DND-41 (cell line): ENCODE results near the gene FBXO11.

ENCODE experiments used
- ATAC-seq: fragments of 200-7000 bp; cut with Tn5 transposase; 3 replicates; pipeline ENCODE4 v1.9.1; 2021; ENCODE audit warnings: low read depth; ENCODE audit not compliant: insufficient read depth
- DNase-seq: peaks from one replicate; pipeline ENCODE4 v3.0.0-alpha.2; 2020
- H2AFZ ChIP-seq: 2 replicates; pipeline ENCODE4 v1.6.0; 2012; ENCODE audit warnings: low read depth, low read length
- H3K27ac ChIP-seq: 2 replicates; pipeline ENCODE4 v1.5.1; 2012; ENCODE audit warnings: low read length, inconsistent platforms
- H3K27me3 ChIP-seq: fragments of 200-600 bp; sonication (generic); 2 replicates; pipeline ENCODE4 v1.6.0; 2012; ENCODE audit warnings: low read length, mild to moderate bottlenecking, inconsistent platforms; ENCODE audit not compliant: insufficient read depth, poor library complexity
- H3K36me3 ChIP-seq: 2 replicates; pipeline ENCODE4 v1.5.1; 2012; ENCODE audit warnings: low read length, inconsistent platforms; ENCODE audit not compliant: insufficient read depth
- H3K4me1 ChIP-seq: 2 replicates; pipeline ENCODE4 v1.5.1; 2012; ENCODE audit warnings: mild to moderate bottlenecking, low read length; ENCODE audit not compliant: insufficient read depth
- H3K4me2 ChIP-seq: 2 replicates; pipeline ENCODE4 v1.6.0; 2012; ENCODE audit warnings: mild to moderate bottlenecking, moderate library complexity, low read length, inconsistent platforms; ENCODE audit not compliant: insufficient read depth
- H3K4me3 ChIP-seq, 2 experiments: fragments of 200-600 bp in 1 of 2; shearing (Covaris generic) in 1 of 2; 2 replicates each; pipeline ENCODE4 v1.5.1; 2012 to 2016; ENCODE audit warnings: inconsistent platforms in 2 of 2, low read length in 2 of 2, mild to moderate bottlenecking in 2 of 2, low read depth in 1 of 2, moderate library complexity in 1 of 2
- H3K79me2 ChIP-seq: 2 replicates; pipeline ENCODE4 v1.6.0; 2012; ENCODE audit warnings: low read length, inconsistent platforms; ENCODE audit not compliant: insufficient read depth
- H3K9ac ChIP-seq: 2 replicates; pipeline ENCODE4 v1.6.0; 2012; ENCODE audit warnings: low read depth, mild to moderate bottlenecking, inconsistent platforms, low read length, moderate library complexity
- H3K9me3 ChIP-seq: 2 replicates; pipeline ENCODE4 v1.5.1; 2012; ENCODE audit warnings: low read length, moderate library complexity, mild to moderate bottlenecking, inconsistent platforms; ENCODE audit not compliant: insufficient read depth, severe bottlenecking
- H4K20me1 ChIP-seq: 2 replicates; pipeline ENCODE4 v1.6.0; 2012; ENCODE audit warnings: low read length; ENCODE audit not compliant: insufficient read depth
- EZH2 ChIP-seq: IDR thresholded peaks from 3 replicates; pipeline ENCODE4 v1.6.1; 2012; ENCODE audit warnings: borderline replicate concordance, low read depth, mild to moderate bottlenecking, moderate library complexity, low read length, inconsistent platforms; ENCODE audit not compliant: severe bottlenecking
- TF ChIP-seq, protein P1 (sequence below): IDR thresholded peaks from 2 replicates; pipeline ENCODE4 v1.5.1; 2012; ENCODE audit warnings: borderline replicate concordance, low read length, moderate library complexity, mild to moderate bottlenecking; ENCODE audit not compliant: poor library complexity, severe bottlenecking; ENCODE audit errors: extremely low read depth

The FBXO11 gene

GRCh38 chr2:47778698-47779425 lies 127.4 kb downstream of the FBXO11 start:
- Histone ChIP-seq H4K20me1 (peaks cover 6% of the 10 kb centered on the region), H3K27ac (no peak overlapping the region), H3K9me3 (no peaks in the 10 kb centered on the region), H2AFZ (no peak overlapping the region), H3K27me3 (no peaks in the 10 kb centered on the region), H3K4me1 (peaks cover 5% of the 10 kb centered on the region), H3K4me3 (no peak overlapping the region), H3K79me2 (peaks cover 9% of the 10 kb centered on the region), H3K9ac (no peak overlapping the region), H3K4me2 (no peak overlapping the region), H3K36me3 (no peaks in the 10 kb centered on the region; the same call in 1 of the 2 replicates)
- TF ChIP-seq, protein P1, sequence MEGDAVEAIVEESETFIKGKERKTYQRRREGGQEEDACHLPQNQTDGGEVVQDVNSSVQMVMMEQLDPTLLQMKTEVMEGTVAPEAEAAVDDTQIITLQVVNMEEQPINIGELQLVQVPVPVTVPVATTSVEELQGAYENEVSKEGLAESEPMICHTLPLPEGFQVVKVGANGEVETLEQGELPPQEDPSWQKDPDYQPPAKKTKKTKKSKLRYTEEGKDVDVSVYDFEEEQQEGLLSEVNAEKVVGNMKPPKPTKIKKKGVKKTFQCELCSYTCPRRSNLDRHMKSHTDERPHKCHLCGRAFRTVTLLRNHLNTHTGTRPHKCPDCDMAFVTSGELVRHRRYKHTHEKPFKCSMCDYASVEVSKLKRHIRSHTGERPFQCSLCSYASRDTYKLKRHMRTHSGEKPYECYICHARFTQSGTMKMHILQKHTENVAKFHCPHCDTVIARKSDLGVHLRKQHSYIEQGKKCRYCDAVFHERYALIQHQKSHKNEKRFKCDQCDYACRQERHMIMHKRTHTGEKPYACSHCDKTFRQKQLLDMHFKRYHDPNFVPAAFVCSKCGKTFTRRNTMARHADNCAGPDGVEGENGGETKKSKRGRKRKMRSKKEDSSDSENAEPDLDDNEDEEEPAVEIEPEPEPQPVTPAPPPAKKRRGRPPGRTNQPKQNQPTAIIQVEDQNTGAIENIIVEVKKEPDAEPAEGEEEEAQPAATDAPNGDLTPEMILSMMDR = no peak
- no peak for TF ChIP-seq EZH2
- DNase-seq (no peak), ATAC-seq (no peak)

DNA sequence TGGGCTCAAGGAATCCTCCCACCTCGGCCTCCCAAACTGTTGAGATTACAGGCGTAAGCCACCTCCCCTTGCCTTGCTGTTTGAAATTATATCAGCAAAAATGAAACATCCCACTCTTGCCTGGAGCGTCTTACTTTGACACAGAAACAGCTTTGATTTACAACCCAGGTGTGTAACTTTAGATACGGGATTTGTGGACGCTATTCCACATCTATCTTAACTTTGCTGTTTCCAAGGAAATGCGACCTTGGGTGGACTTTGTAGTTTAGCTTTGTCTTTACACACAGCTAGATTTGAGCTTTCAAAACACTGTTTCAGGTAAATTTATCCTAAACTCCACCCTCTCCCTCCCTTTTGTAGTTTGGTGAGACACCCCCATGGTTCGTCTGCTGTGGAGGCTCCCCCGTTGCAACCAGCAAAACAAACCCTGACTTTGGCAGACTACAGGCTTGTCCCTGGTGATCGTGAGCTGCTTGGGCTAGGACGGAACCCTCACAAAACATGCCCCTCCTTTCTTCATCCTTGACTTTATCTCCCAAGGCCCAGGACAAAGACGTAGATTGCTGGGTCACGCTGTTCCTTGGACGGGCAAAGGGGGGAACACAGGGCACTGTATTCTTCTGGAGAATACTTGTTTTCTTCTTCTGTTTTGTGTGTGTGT lies 128.9 kb downstream of the FBXO11 start:
- DNase-seq = no peak
- H3K4me1 ChIP-seq = peaks cover 4% of the 10 kb centered on the region
- ATAC-seq = no peak
- no peak overlapping the region for H2AFZ ChIP-seq
- no peak overlapping the region for H3K4me3 ChIP-seq
- no peaks in the 10 kb centered on the region for H4K20me1 ChIP-seq
- no peak overlapping the region for H3K4me2 ChIP-seq
- H3K27ac ChIP-seq = no peak overlapping the region
- H3K36me3 ChIP-seq = no peaks in the 10 kb centered on the region
- no peaks in the 10 kb centered on the region for H3K79me2 ChIP-seq
- no peaks in the 10 kb centered on the region for H3K9me3 ChIP-seq
- H3K9ac ChIP-seq = no peak overlapping the region
- no peaks in the 10 kb centered on the region for H3K27me3 ChIP-seq
- TF ChIP-seq, protein P1 = no peak
- TF ChIP-seq EZH2 = no peak

DNA sequence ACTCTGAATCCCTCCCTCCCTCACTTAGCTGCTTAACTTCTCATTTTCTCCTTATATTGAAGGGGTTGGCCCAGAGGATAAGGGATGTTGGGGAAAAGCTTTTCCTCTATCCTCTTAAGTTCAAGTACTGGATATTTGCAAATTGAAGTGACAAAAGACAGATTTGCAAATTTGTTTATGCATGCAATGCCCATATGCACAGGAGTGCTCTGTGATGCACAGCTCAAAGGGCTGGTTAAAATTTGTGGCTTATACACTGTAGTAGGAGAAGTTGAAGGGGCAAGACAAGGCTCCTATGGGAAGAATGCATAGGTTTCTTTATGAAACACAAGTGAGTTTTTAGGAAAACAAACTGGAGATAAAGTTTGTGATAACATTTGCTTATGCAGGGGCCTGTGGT lies 131.7 kb downstream of the FBXO11 start:
- H3K9ac ChIP-seq = no peak overlapping the region
- H3K4me2 ChIP-seq = no peak overlapping the region
- H3K4me1 ChIP-seq = no peaks in the 10 kb centered on the region
- H3K36me3 ChIP-seq = no peaks in the 10 kb centered on the region
- TF ChIP-seq EZH2 = no peak
- TF ChIP-seq, protein P1 = no peak
- no peak overlapping the region for H3K27ac ChIP-seq
- H3K9me3 ChIP-seq = no peaks in the 10 kb centered on the region
- H2AFZ ChIP-seq = no peak overlapping the region
- no peaks in the 10 kb centered on the region for H3K27me3 ChIP-seq
- DNase-seq = no peak
- H4K20me1 ChIP-seq = no peaks in the 10 kb centered on the region
- H3K79me2 ChIP-seq = no peaks in the 10 kb centered on the region
- no peak for ATAC-seq
- H3K4me3 ChIP-seq = no peak overlapping the region
